ENCODE data around the gene P2RY8. TPM values are rescaled to one million over a fixed set of nuclear protein-coding genes. Genes with fewer than 3 reads are reported as not detected.

Gene P2RY8
- total RNA-seq, 4 donors from 2014 or later: 0.34 to 1.3 (median 0.64) TPM

DNA sequence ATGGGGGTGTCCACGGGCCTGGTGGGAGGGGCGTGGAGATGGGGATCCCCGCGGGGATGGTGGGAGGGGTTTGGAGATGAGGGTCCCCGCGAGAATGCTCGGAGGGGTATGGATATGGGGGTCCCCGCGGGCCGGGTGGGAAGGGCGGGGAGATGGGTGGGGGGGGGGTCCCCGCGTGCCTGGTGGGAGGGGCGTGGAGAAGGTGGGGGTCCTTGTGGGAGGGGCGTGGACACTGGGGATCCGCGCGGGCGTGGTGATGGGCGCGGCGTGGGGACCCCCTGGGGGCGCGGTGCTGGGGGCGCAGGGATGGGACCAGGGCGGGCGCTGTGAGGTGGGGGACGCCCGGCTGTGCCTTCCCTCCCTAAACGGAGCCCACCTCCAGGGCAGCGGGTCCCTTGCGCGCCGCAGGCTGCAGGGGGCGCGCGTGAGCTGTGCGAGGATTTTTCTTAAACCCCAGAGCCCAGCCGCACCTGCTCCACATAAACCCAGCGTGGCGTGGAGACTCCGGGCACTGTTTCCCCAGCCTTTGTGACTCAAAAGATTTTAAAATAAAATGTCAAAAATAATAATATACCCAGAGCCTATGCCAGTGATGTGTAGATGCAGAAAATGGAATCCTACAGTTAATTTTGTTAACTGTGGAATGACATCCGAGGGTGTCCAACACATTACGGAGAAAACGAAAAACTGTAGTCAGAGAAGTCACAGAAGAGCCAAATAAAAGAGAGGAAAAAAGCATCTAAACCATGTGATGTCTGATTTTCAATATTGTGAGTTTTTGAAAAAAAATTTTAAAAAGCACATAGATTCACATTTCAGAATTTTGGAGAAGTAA, 82.8 kb downstream of the P2RY8 start:
- TF ChIP-seq, protein P1, sequence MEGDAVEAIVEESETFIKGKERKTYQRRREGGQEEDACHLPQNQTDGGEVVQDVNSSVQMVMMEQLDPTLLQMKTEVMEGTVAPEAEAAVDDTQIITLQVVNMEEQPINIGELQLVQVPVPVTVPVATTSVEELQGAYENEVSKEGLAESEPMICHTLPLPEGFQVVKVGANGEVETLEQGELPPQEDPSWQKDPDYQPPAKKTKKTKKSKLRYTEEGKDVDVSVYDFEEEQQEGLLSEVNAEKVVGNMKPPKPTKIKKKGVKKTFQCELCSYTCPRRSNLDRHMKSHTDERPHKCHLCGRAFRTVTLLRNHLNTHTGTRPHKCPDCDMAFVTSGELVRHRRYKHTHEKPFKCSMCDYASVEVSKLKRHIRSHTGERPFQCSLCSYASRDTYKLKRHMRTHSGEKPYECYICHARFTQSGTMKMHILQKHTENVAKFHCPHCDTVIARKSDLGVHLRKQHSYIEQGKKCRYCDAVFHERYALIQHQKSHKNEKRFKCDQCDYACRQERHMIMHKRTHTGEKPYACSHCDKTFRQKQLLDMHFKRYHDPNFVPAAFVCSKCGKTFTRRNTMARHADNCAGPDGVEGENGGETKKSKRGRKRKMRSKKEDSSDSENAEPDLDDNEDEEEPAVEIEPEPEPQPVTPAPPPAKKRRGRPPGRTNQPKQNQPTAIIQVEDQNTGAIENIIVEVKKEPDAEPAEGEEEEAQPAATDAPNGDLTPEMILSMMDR (IDR thresholded peaks at IDR 0.05): peak; percentile 91 to 97 (median 94)
- no peak for TF ChIP-seq POLR2A (IDR thresholded peaks at IDR 0.05)
- peak overlapping the region; percentile 40 to 94 (median 90) for H3K4me3 ChIP-seq
- 9 to 27% methylated on average over 3 to 7 of the region's 45 CpGs for WGBS, 2 donors

DNA sequence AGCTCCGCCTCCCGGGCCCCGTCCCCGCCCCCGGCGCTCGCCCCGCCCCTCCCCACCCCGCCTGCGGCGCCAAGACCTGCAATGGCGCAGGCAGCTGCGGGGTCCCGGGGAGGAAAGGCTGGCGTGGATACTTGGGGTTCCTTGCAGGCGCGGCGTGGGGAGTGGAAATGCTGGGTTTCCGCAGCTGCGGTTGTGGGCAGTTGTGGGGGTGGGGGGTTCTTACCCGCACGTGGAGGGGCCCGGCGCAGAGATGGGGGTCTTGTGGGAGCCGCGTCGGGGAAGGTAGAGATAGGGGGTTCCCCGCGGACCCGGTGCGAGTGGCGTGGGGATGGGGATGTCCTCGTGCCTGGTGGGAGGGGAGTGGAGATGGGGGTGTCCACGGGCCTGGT, 83.6 kb downstream of the P2RY8 start:
- intact Hi-C loops (cut with DNase I): loop anchor here (10.0 kb wide), 1 partner anchor 141 kb away; the partner anchor contains the start of gene AKAP17A
- peak overlapping the region; percentile 44 to 94 (median 90) for H3K4me3 ChIP-seq
- no peaks in the 10 kb centered on the region for H3K36me3 ChIP-seq
- H3K27ac ChIP-seq: peak overlapping the region; percentile 90 to 96 (median 94)
- WGBS, 2 donors: no CpG with 5 or more reads among the region's 34 CpGs
- no peaks in the 10 kb centered on the region for H3K9me3 ChIP-seq
- TF ChIP-seq, protein P1 (IDR thresholded peaks at IDR 0.05): no peak
- TF ChIP-seq POLR2A (IDR thresholded peaks at IDR 0.05): peak in 1 of 4 donors; percentile 21
- DNase-seq: no peak
- no peaks in the 10 kb centered on the region for H3K27me3 ChIP-seq
- H3K4me1 ChIP-seq: peaks cover 11 to 33% (median 15%) of the 10 kb centered on the region in 3 donors

More for the DNA sequence above, 82.8 kb downstream of the P2RY8 start:
- H3K9me3 ChIP-seq: no peaks in the 10 kb centered on the region
- H3K36me3 ChIP-seq: no peaks in the 10 kb centered on the region
- intact Hi-C loops (cut with DNase I): loop anchor here (10.0 kb wide), 1 partner anchor 141 kb away; the partner anchor contains the start of gene AKAP17A
- H3K27me3 ChIP-seq: no peaks in the 10 kb centered on the region
- peak overlapping the region; percentile 51 to 96 (median 94) for H3K27ac ChIP-seq
- peaks cover 11 to 33% (median 15%) of the 10 kb centered on the region in 3 donors for H3K4me1 ChIP-seq
- DNase-seq: no peak

DNA sequence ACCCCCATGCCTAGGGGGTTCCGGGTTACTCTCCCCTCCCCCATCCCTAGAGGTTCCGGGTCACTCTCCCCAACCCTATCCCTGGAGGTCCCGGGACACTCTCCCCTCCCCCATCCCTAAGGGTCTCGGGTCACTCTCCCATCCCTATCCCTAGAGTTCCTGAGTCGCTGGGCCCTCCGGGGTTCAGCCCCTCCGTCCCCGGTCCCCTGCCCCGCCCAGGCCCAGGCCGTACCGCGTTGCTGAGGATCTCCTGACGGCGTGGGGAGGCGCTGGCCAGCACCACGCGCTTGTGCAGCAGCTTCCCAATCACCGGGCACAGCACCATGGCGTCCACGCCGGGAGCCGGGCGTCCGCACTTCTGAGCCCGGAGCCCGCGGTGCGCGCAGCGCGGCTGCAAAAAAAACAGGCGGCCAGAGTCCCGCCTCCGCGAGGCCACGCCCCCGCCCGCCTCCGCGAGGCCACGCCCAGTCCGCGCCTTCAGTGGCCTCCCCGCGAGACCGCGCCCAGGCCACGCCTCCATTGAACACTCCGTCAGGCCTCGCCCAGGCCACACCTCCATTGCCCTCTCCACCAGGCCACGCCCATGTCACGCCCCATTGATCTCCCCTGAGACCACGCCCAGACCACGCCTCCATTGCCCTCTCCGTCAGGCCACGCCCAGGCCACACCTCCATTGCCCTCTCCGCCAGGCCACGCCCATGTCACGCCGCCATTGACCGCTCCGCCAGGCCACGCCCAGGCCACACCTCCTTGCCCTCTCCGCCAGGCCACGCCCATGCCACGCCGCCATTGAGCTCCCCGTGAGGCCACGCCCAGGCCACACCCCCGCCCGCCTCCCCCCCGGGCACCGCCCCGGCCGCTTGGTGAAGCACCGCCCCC, 84.2 kb downstream of the P2RY8 start, which contains the start of gene ASMTL:
ASMTL (minus strand) TSS at position 394 of the 879 bp plus-strand sequence; CDS start at position 325, 69 bp downstream.
- 1% methylated on average over 19 to 24 of the region's 76 CpGs for WGBS, 2 donors
- DNase-seq: no peak
- peak in 2 of 4 donors; percentile 58 to 75 for TF ChIP-seq POLR2A (IDR thresholded peaks at IDR 0.05)
- TF ChIP-seq, protein P1 (IDR thresholded peaks at IDR 0.05): no peak
- H3K36me3 ChIP-seq: no peaks in the 10 kb centered on the region
- H3K4me1 ChIP-seq: peaks cover 11 to 33% (median 15%) of the 10 kb centered on the region in 3 donors
- no peaks in the 10 kb centered on the region for H3K9me3 ChIP-seq
- H3K4me3 ChIP-seq: peak within 1 kb of the TSS; percentile 88 to 94 (median 91)
- peak within 1 kb of the TSS; percentile 92 to 96 (median 94) for H3K27ac ChIP-seq
- intact Hi-C loops (cut with DNase I): loop anchor here (10.0 kb wide), 1 partner anchor 142 kb away; the partner anchor contains the start of gene AKAP17A
- no peaks in the 10 kb centered on the region for H3K27me3 ChIP-seq

DNA sequence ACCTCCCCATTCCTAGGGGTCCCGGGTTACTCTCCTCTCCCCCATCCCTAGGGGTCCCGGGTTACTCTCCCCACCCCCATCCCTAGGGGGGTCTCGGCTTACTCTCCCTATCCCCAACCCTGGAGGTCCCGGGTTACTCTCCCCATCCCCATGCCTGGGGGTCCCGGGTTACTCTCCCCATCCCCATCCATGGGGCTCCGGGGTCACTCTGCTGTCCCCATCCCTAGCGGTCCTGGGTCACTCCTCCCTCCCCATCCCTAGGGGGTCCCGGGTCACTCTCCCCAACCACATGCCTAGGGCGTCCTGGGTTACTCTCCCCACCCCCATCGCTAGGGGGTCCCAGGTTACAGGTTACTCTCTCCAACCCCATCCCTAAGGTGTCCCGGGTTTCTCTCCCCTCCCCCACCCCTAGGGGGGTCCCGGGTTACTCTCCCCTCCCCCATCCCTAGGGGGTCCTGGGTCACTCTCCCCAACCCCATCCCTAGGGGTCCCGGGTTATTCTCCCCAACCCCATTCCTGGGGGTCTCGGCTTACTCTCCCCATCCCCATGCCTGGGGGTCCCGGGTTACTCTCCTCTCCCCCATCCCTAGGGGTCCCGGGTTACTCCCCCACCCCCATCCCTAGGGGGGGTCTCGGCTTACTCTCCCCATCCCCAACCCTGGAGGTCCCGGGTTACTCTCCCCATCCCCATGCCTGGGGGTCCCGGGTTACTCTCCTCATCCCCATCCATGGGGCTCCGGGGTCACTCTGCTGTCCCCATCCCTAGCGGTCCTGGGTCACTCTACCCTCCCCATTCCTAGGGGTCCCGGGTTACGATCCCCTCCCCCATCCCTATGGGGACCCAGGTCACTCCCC, 85.1 kb downstream of the P2RY8 start:
- peak overlapping the region; percentile 88 to 94 (median 91) for H3K4me3 ChIP-seq
- intact Hi-C loops (cut with DNase I): loop anchor here (10.0 kb wide), 1 partner anchor 143 kb away; the partner anchor contains the start of gene AKAP17A
- no peaks in the 10 kb centered on the region for H3K36me3 ChIP-seq
- TF ChIP-seq, protein P1 (IDR thresholded peaks at IDR 0.05): no peak
- no peak for TF ChIP-seq POLR2A (IDR thresholded peaks at IDR 0.05)
- H3K27ac ChIP-seq: peak overlapping the region; percentile 88 to 96 (median 94)
- WGBS, 2 donors: 29 to 35% methylated on average over 19 to 21 of the region's 23 CpGs
- no peak for DNase-seq
- H3K9me3 ChIP-seq: no peaks in the 10 kb centered on the region
- peaks cover 11 to 33% (median 15%) of the 10 kb centered on the region in 3 donors for H3K4me1 ChIP-seq
- H3K27me3 ChIP-seq: no peaks in the 10 kb centered on the region
